ENCODE data around the gene FBXL17. TPM values are rescaled to one million over a fixed set of nuclear protein-coding genes. Genes with fewer than 3 reads are reported as not detected.

Gene FBXL17
- total and polyA plus RNA-seq, 2 of the 13 experiments (the other 11 are each of a cell fraction or from before 2014, with no cell fraction given), result 3.0 to 7.9 TPM

- TF ChIP-seq ZNF318 (CRISPR knock-in tag; IDR thresholded peaks at IDR 0.05) (no peak), ZBTB33 (CRISPR knock-in tag; IDR thresholded peaks at IDR 0.05) (no peak), ZNF34 (CRISPR knock-in tag; IDR thresholded peaks at IDR 0.05; ENCODE audit: borderline replicate concordance) (no peak), GTF3A (CRISPR knock-in tag; conservative IDR thresholded peaks at IDR 0.05) (no peak), DR1 (CRISPR knock-in tag; IDR thresholded peaks at IDR 0.05) (no peak), TMF1 (CRISPR knock-in tag; IDR thresholded peaks at IDR 0.05; ENCODE audit: low read depth) (no peak), ZNF891 (CRISPR knock-in tag; IDR thresholded peaks at IDR 0.05) (no peak), YY1 (IDR thresholded peaks at IDR 0.05; ENCODE audit: insufficient read depth, insufficient replicate concordance, low read depth, low read length) (no peak), CBX2 (IDR thresholded peaks at IDR 0.05; ENCODE audit: low read depth, low read length) (no peak), CBX2 (CRISPR knock-in tag; IDR thresholded peaks at IDR 0.05; ENCODE audit: low read depth) (no peak), ZNF468 (CRISPR knock-in tag; IDR thresholded peaks at IDR 0.05) (no peak), USF2 (IDR thresholded peaks at IDR 0.05; ENCODE audit: low read depth, low read length) (no peak), USF2 (CRISPR knock-in tag; IDR thresholded peaks at IDR 0.05; ENCODE audit: borderline replicate concordance) (no peak)
Measured at GRCh38 chr5:107878661-107879060, 503.2 kb downstream of the FBXL17 start (continued).
